C4-2B (cell line): ENCODE measurements around the gene FRMD8.
"Not testable (repeated sequence)": the region's sequence is repeated elsewhere in the genome, so short reads cannot be mapped to it uniquely, and the experiment has no call there.

Experiments used
- H3K27ac ChIP-seq: fragments of 450-650 bp; 2 replicates; pipeline ENCODE4 v1.5.1; 2017
- ZFX ChIP-seq: fragments of 450-650 bp; IDR thresholded peaks from 2 replicates; pipeline ENCODE4 v1.6.1; 2017
- TF ChIP-seq, protein P1 (sequence below): fragments of 450-650 bp; conservative IDR thresholded peaks from 2 replicates; pipeline ENCODE4 v1.5.1; 2017; ENCODE audit warnings: mild to moderate bottlenecking

Gene FRMD8

DNA sequence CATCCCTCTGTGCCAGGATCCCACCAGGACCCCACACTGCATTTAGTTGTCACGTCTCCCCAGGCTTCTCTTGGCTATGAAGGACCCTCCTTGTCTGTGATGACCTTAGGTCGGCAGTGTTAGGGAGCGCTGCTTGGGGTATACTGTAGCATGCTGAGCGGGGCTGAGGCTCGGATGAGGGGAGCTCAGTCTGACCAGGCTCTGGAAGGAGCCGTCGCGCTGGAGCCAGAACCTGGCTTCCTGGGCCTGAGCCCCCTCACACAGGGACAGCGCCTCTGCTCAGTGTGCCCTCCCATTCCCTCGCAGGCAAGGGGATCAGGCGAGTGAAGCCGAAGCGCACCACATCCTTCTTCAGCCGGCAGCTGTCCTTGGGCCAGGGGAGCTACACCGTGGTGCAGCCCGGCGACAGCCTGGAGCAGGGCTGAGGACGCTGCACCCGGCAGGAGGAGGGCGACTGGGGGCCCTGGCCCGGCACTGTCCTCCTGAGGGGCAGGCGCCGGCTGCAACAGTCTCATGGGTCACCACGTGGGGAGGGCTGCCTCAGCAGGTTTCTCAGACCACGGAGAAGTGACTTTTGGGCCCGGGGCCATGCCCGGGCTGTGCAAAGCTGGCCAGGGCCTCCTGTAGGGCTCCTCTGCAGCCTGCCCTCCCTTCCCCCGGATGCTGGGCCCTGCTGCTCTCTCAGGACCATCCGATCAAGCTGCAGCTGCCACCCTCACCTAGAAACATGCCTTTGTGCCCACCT, 24.7 kb downstream of the FRMD8 start:
- H3K27ac ChIP-seq = no peak overlapping the region
- no peak for TF ChIP-seq ZFX
- TF ChIP-seq, protein P1, sequence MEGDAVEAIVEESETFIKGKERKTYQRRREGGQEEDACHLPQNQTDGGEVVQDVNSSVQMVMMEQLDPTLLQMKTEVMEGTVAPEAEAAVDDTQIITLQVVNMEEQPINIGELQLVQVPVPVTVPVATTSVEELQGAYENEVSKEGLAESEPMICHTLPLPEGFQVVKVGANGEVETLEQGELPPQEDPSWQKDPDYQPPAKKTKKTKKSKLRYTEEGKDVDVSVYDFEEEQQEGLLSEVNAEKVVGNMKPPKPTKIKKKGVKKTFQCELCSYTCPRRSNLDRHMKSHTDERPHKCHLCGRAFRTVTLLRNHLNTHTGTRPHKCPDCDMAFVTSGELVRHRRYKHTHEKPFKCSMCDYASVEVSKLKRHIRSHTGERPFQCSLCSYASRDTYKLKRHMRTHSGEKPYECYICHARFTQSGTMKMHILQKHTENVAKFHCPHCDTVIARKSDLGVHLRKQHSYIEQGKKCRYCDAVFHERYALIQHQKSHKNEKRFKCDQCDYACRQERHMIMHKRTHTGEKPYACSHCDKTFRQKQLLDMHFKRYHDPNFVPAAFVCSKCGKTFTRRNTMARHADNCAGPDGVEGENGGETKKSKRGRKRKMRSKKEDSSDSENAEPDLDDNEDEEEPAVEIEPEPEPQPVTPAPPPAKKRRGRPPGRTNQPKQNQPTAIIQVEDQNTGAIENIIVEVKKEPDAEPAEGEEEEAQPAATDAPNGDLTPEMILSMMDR = no peak

DNA sequence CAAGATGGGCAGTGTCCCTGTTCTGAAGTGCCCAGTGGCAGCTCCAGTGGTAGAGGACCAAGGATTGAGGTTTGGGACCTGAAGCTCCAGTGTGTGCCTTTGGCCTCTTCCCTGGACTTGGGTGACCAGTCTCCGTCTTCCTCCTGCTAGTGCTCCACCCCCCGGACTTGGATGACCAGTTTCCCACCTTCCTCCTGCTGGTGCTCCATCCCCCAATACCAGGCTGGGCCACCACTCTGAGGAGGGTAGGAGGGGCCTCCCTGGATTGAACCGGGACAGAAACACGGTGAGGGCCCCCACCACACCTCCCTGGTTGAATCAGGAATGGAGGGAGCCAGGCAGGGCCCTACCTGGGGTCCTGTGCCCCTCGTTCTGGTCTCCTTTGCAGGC, 25.2 kb downstream of the FRMD8 start:
- TF ChIP-seq, protein P1 = no peak
- no peak for TF ChIP-seq ZFX
- H3K27ac ChIP-seq = no peak overlapping the region

DNA sequence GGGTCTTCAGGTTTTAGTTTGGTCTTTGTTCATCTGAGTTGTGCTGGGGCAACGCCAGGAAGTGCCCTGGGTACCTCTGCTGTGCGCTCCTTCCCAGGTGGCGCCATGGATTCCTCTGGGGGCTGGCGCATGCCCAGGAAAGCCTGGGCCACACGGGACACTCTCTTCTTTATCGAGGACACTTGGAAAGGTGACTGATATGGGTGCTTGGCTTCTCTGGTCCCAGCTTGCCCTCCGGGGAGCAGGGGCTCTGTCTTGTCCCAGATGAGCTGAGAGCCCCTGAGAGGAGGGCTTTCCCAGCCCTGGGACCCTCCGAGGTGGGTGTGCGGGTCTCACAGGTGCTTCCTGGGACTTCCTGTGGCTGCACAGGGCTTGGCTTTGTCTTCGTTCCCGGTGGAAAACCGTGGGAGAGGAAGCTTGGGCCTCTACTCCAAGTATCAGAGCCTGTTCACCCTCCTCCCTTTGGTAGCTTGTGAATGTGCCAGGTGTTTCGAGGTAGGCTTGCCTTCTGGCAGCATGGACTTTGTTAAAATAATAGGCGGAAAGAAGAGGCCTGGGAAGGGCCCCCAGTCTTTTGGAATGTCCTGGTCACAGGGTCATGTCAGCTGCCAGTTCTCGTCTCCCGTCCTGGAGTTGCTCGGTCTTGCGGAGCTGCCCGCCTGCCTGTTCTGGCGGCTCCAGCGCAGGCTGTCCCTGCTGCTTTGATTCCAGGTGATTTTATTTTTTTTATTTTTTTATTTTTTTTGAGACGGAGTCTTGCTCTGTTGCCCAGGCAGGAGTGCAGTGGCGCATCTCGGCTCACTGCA, 26.0 kb downstream of the FRMD8 start:
- no peak for TF ChIP-seq ZFX
- TF ChIP-seq, protein P1 = no peak
- no peak overlapping the region for H3K27ac ChIP-seq

DNA sequence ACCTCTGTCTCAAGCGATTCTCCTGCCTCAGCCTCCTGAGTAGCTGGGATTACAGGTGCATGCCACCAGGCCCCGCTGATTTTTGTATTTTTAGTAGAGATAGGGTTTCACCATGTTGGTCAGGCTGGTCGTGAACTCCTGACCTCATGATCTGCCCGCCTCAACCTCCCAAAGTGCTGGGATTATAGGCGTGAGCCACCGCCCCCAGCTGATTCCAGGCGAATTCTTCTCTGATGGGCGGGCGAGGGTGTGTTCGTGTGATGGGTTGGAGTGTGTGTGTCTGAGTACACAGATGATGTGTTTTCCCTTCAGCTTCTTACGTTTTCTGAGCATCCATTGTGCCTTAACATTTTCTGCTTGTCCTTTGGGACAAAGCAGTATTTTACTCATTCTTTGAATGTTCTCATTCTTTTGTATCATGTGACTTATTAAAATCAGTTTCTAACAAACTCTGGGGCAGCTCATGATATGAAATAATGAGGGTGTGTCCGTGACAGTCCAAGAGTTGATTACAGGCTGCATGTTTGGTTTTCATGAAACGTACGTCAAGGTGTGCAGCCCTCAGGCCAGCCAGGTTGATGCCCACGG, 26.7 kb downstream of the FRMD8 start:
- not testable (repeated sequence) for H3K27ac ChIP-seq

DNA sequence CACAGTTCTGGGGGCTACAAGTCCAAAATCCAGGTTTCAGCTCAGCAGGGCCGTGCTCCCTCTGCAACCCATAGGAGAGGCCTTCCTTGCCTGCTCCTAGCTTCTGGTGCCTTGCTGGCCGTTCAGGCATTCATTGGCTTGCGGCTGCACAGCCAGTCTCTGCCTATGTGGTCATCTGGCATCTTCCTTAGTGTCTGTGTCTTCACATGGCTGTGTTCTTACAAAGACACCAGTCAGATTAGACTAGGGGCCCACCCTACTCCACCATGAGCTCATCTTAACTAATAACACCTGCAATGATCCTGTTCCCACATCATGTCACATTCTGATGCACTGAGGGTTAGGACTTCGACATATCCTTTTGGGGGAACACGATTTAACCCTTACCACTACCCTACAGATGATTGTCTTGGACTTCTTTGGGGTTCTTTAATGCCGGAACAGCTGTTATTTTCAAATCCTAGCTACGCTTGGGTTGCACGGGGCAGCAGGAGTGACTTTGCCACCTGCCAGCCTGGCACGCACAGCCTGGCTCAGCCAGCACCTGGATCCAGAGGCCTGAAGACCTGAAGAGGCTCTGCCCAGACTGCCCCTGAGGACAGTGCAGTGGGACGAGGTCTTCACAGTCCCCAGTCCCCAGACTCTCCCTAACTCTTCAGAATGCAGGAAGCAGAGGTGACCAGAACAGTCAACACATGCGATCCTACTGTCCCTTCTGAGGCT, 28.5 kb downstream of the FRMD8 start:
- H3K27ac ChIP-seq = 0 out of 2 replicates have a peak overlapping the region, but pooled peaks have one; percentile 99
- TF ChIP-seq, protein P1 = no peak
- no peak for TF ChIP-seq ZFX

DNA sequence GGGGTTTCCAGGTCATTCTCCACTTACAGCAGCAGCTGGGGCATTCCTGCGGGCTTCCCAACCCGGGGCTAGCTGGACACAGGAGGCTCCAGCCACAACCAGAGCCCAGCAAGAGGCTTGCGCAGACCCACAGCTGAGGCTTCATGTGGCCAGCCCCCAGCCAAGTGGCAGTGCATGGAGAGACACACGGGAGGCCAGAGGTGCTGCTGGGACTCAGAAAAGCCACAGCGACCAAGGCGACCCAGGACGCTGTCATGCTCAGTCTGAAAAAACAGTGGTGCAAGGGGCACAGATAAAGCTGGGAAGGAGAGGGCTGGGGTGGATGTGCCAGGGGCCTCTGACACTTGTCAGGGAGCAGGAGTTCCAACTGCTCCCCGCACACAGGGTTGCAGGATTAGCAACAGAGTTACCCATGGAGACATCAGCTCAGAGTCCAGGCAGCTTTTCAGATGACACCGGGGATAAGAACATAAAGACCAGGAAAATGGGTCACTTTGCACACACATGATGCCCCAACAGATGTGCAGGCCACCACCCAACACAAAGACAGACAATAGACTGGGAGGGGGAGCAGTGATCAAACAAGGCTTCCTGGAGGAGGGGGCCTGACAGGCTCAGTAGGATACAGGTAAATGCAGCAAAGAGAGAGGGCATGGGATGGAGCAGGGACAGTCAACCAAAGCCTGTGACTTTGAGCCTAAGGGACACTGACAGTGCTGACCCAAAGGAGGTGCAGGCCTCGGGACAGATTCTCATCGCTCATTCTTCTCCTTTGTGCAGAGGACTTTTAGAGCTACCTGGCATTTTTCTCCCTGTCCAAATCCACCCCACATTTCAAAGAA, 29.3 kb downstream of the FRMD8 start:
- H3K27ac ChIP-seq = peak overlapping the region; percentile 99
- TF ChIP-seq, protein P1 = no peak
- TF ChIP-seq ZFX = no peak

DNA sequence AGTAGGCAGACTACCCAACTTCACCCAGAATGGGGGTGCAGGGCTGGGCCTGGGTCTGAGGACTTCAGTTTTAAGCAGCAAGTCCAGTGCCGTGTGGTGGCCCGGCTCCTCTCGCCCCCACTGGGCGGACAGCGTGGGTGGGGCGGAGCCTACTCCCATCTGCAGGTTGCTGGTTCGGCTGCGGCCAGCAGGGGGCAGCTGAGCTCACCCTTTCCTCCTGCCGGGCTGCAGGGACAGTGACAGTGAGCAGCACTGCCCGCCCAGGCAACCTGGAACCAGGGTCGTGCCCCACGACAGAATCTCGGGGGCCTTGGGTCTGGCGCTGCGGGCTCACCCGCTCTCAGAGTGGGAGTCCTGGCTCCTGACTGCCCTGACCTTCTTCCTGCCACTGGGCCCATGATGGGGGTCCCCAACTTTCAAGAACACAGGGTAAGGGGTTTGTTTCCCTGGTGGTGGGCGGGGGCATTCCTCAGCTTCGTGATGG, 29.9 kb downstream of the FRMD8 start:
- peak overlapping the region; percentile 99 for H3K27ac ChIP-seq
- TF ChIP-seq, protein P1 = peak; percentile 98
- no peak for TF ChIP-seq ZFX
